Femur (tissue), 1 donor: Measurements from ENCODE around the gene GTF2E1.
"Not testable (repeated sequence)": the region's sequence is repeated elsewhere in the genome, so short reads cannot be mapped to it uniquely, and the experiment has no call there.

Experiments used
- DNase-seq: peaks from one replicate; pipeline ENCODE4 v3.0.0-alpha.2; 2017

Gene GTF2E1

DNA sequence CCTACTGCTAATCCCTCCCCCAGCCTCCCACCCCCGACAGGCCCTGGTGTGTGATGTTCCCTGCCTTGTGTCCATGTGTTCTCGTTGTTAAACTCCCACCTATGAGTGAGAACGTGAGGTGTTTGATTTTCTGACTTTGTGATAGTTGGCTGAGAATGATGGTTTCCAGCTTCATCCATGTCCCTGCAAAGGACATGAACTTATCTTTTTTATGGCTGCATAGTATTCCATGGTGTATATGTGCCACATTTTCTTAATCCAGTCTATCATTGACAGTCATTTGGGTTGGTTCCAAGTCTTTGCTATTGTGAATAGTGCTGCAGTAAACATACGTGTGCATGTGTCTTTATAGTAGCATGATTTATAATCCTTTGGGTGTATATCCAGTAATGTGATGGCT is 16.0 kb downstream of the GTF2E1 start:
- DNase-seq, result not testable (repeated sequence)

GRCh38 chr3:120762615-120763014 is 20.1 kb downstream of the GTF2E1 start:
- DNase-seq, result no peak

- no peak for DNase-seq
These were observed 21.1 kb downstream of the GTF2E1 start for GRCh38 chr3:120763601-120764000.

DNA sequence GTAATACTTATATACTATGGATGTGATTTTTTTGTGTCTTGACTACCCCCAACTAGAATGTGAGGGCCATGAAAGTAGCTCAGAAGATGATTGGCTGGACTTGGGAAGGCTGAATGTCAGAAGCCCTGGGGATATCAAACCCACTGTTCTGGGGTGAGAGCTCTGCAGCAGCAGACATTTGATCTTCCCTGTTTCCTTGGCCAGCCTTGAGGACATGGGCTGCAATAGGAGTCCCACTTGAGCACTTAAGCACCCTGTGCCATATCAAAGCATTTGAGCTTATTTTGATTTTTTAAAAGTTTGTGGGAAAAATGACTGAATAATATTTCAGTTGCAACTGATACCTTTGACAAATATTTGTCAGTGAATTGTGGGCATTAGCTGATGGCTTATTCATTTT is 21.7 kb downstream of the GTF2E1 start:
- no peak for DNase-seq

DNA sequence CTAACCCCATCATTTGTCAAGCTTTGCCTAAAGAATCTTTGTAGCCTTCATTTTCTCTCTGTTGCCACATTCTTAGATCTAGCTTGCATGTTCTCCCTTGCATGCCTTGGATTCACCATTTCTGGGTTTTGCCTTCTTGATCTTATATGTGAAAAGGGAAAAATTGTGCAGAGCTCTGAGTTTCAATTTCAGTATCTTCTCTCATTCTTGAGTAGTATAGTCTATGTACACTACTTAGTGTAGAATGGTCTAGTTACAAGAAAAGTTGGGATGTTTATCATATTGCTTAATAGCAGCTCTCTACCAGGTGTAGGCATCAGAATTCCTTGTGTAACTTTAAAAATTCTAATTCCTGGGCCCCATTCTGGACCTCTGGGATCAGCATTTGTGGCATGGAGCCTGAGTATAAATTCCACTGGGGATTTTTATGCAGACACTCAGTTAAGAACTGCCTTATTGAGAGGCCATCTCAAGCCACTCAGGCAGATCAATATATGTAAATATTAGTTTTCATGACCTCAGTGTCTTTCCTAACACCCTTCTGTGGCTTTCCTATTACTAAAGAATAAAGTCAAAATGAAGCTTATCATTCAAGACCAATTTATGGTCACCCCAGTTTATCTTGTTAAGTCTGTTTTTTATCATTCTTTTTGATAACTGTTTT is 23.4 kb downstream of the GTF2E1 start:
- DNase-seq, result no peak

- no peak for DNase-seq
These were observed 24.0 kb downstream of the GTF2E1 start for GRCh38 chr3:120766576-120766975.

- DNase-seq, result no peak
These were observed 24.6 kb downstream of the GTF2E1 start for GRCh38 chr3:120767106-120767505.

GRCh38 chr3:120769436-120769835 is 26.9 kb downstream of the GTF2E1 start:
- DNase-seq, result no peak

- DNase-seq, result no peak
These were observed 28.3 kb downstream of the GTF2E1 start for GRCh38 chr3:120770891-120771290.

- DNase-seq, result no peak
These were observed 29.5 kb downstream of the GTF2E1 start for GRCh38 chr3:120772081-120772480.

DNA sequence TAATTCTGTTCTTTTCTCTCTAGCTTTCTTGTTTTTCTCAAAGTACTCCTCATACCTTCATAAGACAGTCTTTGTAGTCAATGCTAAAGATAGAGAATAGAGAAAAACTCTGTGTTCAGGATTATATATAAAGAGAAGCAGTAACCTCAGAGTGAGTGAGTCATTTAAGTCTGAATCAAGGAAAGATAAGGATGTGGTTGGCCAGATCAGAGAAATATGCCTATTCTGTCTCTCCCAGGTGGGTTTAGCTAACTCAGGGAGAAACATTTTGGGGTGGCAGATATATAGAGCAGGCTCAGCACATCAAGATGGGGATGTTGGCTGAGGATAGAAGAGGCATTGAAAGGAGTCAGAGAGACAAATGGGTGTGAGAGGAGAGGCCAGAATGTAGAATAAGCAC is 31.4 kb downstream of the GTF2E1 start:
- DNase-seq, result no peak

GRCh38 chr3:120775411-120775810 is 32.9 kb downstream of the GTF2E1 start:
- DNase-seq, result no peak

GRCh38 chr3:120778776-120779175 is 36.2 kb downstream of the GTF2E1 start:
- DNase-seq, result no peak

DNA sequence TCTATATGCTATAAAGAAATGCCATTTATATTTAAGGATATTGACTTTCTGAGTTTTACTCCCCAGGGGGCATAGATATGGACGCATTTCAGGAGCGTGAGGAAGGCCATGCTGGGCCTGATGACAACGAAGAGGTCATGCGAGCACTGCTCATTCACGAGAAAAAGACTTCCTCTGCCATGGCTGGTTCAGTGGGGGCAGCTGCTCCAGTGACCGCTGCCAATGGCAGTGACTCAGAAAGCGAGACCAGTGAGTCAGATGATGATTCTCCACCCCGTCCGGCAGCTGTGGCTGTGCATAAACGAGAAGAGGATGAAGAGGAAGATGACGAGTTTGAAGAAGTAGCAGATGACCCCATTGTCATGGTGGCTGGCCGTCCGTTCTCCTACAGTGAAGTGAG is 38.4 kb downstream of the GTF2E1 start:
- DNase-seq, result no peak

DNA sequence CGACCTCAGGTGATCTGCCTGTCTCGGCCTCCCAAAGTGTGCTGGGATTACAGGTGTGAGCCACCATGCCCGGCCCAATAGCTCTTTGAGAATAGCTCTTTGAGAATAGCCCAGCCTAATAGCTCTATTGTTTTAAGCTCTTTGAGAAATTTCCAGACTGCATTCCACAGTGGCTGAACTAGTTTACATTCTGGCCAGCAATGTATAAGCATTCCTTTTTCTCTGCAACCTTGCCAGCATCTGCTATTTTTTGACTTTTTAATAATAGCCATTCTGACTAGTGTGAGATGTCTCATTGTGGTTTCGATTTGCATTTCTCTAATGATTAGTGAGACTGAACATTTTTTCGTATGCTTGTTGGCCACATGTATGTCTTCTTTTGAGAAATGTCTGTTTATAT is 43.3 kb downstream of the GTF2E1 start:
- not testable (repeated sequence) for DNase-seq

DNA sequence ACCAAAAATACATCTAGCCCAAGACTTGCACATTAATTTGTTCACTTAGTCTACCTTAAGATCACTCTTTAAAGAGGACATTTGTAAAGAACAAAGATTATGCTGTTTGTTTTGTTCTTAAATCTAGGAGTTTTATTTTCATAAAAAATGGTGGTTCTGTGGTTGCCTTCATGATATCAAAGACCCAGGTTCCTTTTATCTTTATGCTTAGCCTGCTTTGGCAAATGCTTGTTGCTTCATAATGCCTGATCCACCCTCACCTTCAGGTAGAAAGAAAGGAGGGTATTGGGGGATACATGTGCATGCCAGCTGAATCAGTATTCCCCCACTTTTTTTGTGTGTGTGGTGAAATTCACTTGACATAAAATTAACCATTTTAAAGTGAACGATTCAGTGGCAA is 48.5 kb downstream of the GTF2E1 start:
- DNase-seq, result no peak

- no peak for DNase-seq
These were observed 49.4 kb downstream of the GTF2E1 start for GRCh38 chr3:120791913-120792312.

DNA sequence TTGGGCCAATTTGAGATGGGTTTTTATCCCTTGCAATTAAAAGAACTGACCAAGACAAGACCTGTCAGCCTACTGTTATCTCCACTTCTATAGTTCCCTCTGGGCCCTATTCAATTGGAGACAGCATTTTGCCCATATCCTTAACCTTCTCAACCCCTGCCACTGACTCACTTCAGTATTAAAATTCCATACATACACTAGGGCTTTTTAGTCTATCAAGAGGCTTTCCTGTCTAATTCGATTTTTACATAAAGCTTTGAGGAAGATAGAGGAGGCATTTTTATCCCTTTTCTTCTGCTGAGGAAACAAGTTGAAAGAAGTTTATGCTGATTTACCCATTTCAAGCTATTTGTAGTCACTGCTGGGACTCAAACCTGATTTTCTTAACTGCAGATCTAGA is 51.1 kb downstream of the GTF2E1 start:
- DNase-seq, result no peak

DNA sequence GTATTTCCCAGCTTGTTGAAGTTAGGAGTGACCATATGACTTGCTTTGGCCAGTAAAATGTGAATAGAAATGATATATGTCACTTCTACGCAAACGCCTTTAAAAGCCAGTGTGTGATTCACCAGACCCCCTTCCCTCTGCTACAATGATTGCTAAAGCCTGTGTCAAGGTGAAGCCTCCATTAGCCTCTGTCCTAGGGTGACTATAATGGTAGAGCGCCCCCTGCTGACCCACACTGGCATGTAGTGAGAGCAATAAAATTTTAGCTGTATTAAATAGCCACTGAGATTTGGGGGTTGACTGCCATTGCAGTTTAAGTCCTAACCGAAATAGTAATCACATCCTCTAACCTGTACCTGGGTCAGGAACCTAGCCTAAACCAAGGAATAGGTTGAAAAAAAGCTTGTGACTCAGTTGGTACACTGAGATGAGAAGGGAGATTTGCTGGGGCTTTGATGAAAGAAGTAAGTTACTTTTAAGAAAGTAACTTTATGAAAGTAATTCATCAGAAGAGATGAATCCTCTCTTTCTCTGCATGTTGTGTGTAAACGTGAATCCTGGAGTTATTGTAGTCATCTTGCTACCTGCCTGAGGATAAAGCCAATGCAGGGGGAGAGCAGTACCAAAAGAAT is 52.6 kb downstream of the GTF2E1 start:
- peak; percentile 72 for DNase-seq

DNA sequence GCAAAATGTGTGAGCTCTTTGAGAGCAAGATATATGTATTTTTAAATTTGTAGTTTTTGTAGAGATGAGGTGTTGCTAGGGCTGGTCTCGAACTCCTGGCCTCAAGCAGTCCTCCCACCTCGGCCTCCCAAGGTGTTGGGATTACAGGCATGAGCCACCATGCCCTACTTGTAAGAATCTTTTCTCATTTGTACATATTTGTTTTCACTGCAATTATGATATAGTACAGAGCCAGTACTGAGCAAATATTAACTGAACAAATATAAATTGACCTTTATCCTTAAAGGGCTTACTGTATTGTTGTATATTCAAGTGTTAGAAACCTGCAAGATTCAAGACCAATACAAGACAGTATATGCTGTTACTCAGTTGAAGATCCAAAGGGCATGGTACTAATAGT is 53.4 kb downstream of the GTF2E1 start:
- DNase-seq, result no peak

GRCh38 chr3:120796976-120797375 is 54.4 kb downstream of the GTF2E1 start:
- DNase-seq, result no peak

GRCh38 chr3:120797857-120798256 is 55.3 kb downstream of the GTF2E1 start:
- DNase-seq, result no peak

DNA sequence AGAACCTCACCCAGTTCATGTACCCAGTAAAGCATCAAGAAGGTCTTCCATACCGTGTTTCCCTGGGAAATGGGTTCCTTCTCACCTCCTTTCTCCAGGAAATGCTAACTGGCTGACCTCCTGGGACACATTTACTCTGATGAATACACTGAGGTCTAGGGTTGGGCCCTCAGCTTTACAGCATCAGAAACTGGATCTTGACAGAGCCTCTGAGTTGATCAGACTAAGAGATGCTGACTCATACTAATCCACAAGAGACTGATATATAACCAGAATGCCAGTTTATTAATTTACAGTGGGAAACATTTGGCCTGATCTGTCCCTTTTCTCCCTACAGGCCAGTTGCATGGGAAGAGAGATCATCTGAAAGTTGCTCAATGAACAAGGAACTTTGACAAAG is 55.8 kb downstream of the GTF2E1 start:
- no peak for DNase-seq

- no peak for DNase-seq
These were observed 58.1 kb downstream of the GTF2E1 start for GRCh38 chr3:120800625-120801024.

DNA sequence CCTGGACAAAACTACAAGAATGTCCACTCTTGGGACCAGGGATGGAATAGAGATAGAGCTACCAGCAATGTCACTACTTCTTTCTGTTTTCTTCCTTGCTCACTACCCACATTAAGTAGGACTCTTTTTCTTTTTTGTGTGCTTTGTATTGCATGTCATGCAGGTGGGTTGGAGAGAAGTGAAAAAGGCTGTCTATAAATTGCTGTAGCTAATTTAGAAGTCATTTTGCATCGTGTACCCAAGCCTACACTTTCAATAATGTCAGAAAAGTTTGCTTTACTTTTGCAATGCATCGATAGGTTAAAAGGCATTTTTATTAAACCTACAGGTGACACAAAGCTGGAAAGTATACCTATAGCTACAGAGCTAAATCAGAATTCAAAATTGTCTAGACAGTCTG is 58.9 kb downstream of the GTF2E1 start:
- DNase-seq, result no peak
